Measurements from ENCODE around the gene SDS.

The SDS gene

DNA sequence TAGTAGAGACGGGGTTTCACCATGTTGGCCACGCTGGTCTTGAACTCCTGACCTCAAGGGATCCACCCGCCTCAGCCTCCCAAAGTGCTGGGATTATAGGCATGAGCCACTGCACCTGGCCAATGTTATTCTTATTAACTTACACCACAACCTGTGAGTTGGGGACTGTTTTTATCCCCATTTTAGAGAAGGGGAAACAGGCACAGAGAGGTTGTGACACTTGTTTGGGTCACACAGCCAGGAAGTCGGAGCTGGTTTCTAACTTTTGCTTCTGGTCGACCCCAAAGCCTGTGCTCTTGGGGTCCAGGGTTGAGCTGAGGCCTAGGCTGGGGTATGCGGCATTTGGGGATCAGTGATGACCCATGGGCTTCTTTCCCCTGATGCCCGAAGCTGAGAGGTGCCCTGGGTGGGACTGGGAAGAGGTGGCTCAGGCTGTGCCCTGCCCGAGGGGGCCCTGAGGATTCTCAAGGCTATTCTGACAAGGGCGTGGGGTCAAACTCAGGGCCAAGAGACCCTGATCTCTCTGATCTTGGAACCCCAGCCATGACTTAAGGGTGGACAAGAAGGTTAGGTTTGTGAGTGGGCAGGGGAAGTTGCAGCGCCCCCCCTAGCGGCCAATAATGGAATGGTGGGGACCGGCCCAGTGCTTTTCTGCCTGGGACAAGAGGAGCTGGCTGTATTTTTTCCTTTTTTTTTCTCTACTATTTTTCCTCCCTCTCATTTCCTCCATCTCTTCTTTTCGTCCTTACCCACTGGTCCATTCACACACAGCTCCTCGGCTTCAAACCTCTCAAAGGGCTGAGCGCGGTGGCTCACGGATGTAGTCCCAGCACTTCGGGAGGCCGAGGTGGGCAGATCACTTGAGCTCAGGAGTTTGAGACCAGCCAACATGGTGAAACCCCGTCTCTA lies 21.5 kb upstream of the SDS start:
- peak; percentile 4 for DNase-seq

DNA sequence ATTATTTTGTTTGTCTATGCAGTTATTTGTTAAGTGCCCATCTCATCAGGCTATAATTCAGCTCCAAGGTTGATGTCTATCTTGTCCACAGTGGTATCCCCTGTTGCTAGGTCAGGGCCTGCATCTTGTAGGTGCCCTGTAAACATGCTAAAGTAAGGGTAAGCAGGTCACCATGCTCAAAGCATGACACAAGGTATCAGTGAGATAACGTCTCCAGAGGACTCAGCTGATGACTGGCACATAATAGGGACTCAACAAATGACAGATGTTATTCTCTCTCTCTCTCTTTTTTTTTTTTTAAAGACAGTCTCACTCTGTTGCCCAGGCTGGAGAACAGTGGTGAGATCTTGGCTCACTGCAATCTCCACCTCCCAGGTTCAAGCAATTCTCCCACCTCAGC lies 20.8 kb upstream of the SDS start:
- DNase-seq, result no peak

DNA sequence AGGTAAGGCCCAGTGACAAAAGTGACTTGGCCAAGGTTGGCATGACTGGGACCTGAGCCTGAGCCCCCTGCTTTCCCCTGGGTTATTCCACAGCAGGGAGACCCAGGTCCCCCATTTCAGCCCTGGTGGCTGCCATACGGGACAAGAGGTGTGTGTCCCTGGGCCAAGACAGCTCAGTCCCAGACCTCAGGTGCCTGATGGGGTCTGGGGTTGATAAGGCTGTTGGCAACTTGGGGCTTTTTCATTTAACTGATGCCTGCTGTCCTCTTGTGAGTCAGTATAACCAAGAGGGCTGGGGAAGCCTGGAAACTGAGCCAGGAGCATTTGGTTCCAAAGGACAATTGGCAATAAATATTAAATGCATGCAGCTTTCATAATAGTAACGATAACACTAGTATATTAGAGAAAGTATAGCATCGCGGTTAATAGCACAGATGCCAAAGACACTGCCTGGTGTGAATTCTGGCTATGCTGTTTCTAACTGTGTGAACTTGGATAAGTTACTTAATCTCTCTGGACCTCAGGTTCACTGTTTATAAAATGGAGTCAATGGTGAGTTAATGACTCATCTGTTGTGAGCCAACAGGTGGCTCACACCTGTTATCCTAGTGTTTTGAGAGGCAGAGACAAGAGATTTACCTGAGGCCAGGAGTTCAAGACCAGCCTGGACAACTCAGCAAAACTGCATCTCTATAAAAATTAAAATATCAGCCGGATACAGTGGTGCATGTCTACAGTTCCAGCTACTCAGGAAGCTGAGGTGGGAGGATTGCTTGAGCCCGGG lies 19.4 kb upstream of the SDS start:
- no peak for DNase-seq

DNA sequence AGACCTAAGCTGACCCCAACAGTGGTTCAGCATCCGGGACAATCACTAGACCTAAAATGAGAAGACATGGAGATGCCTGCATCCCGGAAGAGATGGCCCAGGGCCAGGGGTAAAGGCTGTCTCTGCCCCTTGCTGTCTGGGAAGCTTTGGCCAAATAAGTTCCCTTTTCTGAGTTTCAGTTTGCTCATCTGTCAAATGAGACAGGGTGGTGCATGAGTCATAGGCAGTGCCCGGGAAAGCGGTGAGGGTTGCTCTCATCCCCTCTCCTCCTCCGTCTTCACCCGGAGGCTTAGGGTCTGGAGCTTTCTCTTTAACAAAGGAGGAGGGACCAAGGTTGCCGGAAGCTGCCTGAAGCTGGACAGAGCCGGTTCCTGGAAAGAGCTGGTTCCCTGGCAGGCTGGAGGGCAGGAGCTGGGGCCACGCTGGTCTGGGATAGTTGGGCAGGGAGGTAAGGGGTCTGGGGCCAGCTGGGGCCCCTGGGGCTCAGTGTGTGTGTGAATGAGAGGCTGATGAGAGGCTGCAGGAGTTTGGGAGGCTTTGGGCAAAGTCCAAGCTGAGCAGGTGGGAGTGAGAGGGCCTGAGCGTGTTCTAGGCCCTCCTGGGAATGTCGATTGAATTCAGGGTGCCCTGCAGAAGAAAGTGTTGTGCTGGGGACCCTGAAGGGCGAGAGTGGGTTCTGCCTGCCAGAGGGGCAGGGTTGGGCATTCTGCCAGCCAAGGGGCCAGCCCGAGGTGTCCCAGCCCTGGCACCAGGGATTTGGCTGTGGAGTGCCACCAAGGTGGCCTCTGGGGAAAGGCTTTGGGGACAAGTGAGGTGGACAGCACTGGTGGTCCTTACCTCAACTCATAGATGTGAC lies 18.6 kb upstream of the SDS start, which contains the start of gene SDSL:
Gene SDSL, plus strand, starts transcription at position 351 of the 856 bp plus-strand sequence. CDS start 5,603 bp downstream, outside the sequence.
- no peak for DNase-seq

DNA sequence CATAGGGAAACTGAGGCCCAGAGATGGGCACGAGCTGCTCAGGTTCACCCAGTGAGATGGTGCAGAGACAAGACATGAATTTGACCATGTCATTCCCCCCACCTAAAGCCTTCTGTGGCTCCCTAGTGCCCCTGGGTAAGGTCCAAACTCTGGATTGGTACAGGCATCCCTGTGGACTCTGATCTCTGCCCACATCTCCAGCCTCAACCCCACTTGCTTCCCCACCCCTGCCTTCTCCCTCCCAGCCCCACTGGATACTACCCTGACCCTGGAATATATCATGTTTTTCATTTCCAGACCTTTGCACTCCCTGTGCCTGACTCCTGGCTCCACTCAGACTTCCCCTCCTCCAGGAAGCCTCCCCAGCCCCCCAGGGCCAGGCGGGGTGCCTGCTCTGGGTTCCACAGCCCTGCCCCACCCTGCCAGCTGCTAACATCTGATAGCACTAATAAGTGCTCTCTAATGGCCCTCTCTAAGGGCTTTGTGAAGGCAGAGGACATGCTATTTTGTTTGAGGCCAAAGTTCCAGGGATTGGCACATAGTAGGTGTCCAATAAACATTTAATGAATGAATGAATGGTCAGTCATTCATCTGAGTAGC lies 17.4 kb upstream of the SDS start:
- no peak for DNase-seq

DNA sequence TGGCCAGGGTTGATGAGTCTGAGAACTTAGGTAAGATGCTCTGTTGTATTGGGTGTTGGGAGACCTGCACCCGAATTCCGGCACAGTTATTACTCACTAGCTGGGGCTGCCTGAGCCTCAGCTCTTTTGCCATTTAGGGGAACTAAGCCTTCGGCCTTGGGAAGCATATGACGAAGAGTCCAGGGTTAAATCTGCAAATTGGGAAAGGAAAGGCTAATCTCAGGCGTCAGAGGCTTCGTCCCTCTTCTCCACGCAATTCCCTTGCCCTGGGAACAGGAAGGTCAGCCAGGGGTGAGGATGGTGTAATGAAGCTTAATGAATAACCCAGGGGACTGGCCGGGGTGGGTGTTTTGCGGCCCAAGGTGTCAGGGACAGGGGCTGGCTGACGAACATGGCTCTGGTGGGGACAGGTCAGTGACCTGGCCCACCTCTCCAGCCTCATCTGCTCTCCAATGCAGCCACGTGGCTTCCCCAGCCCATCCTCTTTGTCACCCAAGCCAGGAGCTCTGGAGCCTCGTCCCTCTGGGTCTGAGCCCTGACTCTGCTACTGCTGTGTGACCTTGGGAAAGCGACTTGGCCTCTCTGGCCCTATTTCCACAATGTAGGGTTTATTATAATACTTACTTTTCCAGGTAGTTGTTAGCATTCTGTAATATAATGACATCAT lies 14.7 kb upstream of the SDS start:
- DNase-seq, result no peak

DNA sequence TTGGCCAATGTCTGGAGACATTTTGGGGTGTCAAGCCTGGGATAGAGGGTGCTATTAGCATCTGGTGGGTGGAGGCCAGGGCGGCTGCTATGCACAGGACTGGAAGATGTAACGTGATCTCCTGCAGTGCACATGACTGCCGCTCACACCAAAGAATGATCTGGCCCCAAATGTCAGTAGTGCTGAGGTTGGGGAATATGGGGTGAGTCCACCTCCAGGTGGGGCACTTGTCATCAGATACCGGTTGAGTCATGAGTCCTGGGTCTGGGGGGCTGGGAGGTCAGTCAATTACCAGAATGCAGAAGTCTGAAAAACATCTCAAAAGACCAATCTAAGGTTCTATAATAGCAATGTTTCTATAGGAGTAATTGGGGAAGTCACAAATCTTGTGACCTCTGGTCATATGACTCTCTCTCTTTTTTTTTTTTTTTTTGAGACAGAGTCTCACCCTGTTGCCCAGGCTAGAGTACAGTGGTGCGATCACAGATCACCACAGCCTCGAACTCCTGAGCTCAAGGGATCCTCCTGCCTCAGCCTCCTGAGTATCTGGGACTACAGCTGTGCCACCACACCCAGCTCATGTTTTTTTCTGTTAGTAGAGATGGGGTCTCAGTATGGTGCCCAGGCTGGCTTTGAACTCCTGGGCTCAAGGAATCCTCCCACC lies 12.5 kb upstream of the SDS start:
- no peak for DNase-seq

DNA sequence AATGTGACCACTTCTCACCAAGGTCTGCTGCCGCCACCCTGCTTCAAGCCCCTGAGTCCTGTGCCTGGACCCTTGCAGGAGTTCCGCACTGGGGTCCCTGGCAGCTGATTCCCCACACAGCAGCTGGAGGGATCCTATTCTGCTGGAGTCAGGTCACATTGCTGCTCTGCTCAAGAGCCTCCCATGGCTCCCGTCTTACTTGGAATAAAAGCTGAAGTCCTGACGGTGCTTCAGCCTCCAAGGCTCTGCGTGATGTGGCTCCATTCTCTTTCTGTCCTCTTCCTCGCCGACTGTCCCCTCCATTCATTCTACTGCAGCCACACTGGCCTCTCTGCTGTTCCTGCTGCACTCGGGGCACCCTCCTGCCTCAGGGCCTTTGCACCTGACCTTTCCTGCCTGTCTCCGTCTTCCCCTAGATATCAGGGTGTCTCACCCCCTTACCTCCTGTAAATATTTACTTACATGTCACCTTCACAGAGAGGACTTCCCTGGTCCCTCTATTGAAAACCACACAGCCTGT lies 10.9 kb upstream of the SDS start:
- DNase-seq, result no peak

DNA sequence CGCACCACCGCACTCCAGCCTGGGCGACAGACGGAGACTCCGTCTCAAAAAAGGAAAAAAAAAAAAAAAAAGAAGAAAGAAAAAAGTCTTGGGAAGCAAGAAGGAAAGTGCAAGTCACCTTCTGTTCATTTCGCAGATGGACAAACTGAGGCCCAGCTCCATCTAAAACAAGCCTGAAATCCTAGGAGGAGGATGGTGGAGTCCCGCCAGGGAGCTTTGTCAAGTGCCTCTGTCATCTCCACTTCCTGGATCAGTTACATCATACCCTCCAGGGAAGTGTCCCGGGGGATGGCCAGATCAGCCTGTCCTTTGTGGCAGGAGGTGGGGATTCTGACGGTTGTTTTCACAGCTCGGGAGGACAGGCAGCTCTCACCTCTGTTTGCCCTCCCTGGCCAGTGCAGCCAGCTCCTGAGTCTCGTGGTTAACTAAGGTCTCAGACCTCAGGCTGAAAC lies 9.8 kb upstream of the SDS start:
- DNase-seq, result no peak

DNA sequence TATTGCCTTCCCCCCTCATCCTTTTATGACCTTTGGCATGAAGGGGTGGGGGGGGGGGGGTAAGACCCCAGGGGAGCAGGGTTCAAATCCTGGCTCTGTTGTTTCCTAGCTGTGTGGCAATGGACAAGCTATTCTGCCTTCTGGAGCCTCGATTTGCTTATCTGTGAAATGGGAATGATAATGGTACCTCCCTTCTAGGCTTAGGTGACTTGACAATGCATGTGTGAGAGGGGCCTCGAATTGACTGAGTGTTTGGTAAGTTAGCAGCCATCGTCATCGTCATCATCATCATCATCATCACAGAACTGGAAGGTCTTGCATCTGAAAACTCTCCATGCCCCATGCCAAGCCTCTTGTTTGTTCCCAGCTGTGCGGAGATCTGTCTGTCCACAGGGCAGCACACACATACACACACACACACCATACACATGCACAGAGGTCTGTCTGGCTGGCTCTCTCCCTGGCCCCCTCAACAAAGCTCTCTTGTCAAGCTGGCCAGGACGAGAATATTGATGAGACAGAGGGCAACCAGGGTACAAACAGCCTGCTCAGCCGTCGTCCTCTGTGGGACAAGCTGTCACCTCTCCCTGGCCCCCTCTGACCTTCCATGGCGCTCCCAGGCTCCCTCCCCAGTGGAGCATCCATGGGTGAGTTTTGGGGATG lies 5.9 kb upstream of the SDS start:
- DNase-seq, result no peak

DNA sequence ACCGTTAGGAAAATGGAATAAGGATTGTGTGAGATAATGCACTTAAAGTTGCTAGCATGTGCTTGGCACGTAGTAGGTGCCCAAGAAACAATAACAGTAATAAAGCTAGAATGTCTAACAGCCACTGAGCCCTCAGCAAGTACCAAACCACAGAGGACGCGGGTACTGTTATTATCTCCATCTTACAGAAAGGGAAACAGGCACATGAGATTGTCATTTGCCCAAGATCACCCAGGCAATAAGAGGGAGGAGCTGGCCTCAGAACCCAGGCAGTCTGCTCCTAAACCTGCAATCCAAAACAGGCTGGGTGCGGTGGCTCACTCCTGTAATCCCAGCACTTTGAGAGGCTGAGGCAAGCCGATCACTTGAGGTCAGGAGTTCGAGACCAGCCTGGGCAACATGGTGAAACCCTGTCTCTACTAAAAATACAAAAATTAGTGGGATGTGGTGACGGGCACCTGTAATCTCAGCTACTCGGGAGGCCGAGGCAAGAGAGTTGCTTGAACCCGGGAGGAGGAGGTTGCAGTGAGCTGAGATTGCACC lies 5.1 kb upstream of the SDS start:
- no peak for DNase-seq

DNA sequence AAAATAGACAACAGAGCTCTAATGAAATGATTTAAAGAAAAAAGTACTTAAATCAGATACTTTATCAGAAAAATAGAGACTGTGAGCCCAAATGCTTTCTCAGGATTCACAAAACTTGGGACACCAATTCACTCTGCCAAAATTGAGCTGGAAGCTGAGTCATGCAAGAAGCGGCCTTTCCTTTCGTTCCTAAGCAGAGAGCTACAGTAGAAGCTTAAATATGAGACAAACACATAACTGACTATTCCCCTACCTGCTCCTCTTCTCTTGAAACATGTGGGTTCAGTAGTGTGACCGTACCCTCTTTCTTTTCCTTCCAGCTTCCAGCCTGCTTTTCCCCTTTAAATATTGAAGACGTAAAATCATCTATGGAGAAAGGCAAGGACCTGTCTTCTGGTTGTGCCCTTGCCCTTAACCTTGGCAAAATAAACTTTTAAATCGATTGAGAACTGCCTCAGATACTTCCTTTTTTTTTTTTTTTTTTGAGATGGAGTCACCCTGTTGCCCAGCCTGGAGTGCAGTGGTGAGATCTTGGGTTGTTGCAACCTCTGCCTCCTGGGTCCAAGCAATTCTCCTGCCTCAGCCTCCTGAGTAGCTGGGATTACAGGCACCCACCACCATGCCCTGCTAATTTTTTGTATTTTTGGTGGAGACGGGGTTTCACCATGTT lies 4.4 kb upstream of the SDS start:
- DNase-seq, result no peak

DNA sequence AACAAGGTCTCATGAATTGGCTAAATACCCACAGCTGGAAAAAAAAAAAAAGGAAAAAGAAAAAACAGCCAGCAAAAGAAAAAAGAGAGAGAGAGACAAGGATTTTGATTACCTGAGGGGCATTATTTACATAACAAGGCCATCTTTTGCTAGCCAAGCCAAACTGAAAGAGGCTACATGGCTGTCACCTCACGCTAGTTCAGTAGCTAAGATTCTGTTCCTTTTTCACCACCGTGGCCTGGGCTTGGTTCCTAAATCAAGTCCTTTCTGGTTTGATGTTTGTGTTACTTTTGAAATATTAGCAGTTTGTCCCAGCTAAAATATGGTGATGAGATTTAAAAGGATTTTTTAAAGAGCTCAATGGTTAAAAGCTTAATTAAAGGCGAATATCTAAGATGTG lies 2.0 kb upstream of the SDS start:
- DNase-seq, result no peak

DNA sequence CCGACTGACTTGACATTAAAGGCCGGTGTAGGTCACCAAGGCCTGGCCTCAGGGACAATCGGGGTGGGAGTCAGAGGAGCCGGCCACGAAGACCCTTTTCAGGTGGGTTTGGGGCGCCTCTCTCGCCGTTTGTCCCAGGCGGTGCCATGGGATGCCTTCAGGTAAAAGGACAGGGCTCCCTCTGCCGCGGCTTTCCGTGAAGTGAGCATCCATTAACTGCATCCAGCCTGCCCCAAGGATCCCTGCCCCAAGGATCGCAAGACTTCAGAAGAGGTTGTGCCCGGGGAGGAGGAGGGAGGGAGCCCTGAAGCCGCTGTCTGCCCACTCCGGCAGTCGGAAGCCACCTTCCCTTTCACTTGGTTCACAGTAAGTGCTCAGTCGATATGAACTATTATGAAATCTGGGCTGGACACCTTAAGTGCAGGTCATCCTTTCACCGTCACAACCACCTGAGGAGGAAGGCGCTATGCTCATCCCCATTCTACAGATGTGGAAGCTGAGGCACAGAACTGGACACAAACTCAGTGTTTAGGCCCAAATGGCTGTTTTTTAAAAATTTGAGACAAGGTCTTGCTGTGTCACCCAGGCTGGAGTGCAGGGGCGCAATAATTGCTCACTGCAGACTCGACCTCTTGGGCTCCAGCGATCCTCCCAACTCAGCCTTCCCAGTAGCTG lies 964 bp downstream of the SDS start:
- no peak for DNase-seq

DNA sequence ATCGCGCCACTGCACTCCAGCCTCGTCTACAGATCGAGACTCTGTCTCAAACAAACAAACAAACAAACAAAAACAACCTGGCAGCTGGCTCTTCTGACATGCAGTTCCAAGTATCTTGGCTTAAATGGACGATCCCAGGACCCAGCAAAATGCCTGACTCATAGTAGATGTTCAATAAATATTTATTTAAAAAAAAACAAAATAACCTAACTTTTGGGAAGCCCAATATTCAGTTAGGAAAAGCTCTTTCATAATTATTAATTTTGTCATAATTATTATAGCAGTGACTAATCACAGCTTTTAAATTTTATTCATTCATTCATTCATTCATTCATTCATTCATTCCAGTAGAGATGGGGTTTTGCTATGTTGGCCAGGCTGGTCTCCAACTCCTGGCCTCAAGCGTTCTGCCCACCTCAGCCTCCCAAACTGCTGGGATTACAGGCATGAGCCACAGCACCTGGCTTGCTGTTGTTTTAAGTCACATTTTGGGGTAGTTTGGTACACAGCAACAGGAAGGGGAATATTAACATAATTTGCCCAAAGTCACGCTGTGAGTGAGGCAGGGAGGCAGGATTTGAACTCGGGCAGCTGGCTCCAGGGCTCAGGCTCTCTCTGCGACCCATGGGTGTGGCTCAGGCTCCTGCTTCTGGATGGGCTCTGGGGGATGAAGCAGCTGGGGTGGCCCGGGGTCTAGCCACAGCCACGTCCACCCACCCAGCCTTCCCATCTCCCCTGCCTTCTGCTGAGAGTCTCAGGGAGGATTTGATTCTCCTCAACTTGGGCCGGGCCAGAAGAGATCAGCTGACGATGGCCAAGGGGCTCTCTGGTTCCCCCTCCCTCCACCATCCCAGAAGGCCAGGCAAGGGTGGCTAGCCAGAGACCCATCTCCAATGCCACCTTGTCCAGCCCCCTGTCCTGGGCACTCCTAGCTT lies 2.4 kb downstream of the SDS start:
- DNase-seq, result no peak

DNA sequence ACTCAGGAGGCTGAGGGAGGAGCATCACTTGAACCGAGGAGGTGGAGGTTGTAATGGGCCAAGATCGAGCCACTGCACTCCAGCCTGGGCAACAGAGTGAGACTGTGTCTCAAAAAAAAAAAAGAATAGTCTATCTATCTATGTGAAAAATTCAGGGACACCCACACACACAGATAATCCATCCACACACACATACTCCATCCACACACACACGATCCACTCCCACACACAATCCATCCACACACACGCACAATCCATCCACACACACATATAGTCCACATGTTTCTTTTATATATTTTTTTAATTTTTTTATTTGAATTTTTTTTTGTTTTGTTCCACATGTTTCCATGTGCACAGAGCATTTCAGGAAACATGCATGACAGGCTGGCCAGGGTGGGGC lies 3.3 kb downstream of the SDS start:
- no peak for DNase-seq

DNA sequence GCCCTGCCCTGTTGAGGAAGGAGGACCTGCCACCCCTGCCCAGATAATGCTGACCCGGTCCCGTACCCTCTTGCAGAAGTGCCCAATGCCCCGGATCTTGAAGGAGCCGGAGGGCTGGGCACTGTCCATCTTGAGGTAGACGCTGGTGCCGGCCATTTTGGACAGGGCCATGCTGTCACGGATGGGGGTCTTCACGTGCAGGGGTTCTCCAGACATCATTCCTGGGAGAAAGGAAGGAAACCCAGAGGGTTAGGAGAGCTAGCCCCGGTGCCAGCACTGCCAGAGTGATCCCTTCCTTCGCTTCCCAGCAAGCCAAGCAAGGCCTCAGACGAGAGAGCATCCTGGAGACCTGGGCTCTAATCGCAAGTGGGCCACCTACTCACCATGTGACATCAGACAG lies 4.2 kb downstream of the SDS start:
- no peak for DNase-seq
